GM10266 (cell line): ENCODE results near the gene ARID1B.

Experiments
- DNase-seq: peaks from one replicate; pipeline ENCODE4 v3.0.0; 2012; ENCODE audit errors: extremely low spot score
- TF ChIP-seq, protein P1 (sequence below): IDR thresholded peaks from 2 replicates; pipeline ENCODE4 v1.5.1; 2012; ENCODE audit warnings: mild to moderate bottlenecking, low read depth; ENCODE audit not compliant: control insufficient read depth, insufficient read depth; ENCODE audit errors: missing control alignments

The ARID1B gene

DNA sequence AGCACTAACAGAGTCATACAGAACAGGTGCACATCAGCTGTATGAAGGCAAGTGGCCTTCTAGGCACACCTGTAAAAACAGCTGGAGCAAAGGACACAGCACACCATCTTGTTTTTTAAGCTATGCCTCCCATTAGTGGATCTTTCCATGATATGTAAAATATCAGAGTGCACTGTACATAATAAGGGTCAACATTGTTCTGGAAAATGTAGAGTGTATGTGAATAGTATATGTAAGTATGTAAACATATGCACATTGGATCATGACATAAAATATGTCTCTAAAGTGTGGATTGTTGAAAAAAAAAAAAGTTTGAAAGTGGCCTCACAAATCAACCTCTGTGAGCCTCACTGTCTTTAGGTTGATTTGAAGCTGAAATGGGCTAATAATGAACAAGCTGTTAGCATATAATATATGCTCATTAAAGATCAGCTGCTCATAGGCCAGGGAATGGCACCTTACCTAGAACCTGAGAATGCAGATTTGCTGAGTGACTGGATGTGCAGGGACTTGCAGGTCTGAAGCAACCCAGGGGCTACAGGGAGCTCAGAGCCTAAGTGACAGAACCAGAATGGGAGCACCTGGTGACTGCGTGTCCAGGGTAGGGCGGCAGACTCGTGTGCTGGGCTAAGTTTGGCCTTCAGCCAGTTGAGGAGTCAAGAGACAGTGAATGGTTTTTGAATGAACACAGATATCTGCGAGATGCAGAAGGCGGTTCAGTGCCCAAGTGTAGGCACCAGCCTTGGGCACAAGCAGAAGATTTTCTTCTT lies 347.5 kb downstream of the ARID1B start:
- no peak for DNase-seq
- TF ChIP-seq, protein P1, sequence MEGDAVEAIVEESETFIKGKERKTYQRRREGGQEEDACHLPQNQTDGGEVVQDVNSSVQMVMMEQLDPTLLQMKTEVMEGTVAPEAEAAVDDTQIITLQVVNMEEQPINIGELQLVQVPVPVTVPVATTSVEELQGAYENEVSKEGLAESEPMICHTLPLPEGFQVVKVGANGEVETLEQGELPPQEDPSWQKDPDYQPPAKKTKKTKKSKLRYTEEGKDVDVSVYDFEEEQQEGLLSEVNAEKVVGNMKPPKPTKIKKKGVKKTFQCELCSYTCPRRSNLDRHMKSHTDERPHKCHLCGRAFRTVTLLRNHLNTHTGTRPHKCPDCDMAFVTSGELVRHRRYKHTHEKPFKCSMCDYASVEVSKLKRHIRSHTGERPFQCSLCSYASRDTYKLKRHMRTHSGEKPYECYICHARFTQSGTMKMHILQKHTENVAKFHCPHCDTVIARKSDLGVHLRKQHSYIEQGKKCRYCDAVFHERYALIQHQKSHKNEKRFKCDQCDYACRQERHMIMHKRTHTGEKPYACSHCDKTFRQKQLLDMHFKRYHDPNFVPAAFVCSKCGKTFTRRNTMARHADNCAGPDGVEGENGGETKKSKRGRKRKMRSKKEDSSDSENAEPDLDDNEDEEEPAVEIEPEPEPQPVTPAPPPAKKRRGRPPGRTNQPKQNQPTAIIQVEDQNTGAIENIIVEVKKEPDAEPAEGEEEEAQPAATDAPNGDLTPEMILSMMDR: no peak

DNA sequence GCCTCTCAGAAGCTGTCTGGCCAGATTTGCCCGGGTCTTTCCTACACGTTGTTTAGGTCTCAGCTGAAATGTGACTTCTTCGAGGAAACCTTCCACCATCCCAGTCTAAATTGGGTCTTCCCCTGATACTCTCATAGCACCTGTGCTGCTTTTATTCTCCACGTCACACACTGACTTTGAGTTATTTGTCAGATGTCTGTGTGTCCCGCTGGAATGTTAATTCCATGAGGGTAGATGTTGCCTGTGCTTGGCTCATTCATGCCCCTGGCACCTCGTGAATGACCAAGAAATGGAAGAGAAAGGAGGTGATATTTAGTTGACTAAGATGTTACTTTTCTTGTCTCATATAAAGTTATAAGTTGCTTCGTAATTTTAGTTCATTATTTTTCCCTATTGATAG lies 348.4 kb downstream of the ARID1B start:
- TF ChIP-seq, protein P1: no peak

DNA sequence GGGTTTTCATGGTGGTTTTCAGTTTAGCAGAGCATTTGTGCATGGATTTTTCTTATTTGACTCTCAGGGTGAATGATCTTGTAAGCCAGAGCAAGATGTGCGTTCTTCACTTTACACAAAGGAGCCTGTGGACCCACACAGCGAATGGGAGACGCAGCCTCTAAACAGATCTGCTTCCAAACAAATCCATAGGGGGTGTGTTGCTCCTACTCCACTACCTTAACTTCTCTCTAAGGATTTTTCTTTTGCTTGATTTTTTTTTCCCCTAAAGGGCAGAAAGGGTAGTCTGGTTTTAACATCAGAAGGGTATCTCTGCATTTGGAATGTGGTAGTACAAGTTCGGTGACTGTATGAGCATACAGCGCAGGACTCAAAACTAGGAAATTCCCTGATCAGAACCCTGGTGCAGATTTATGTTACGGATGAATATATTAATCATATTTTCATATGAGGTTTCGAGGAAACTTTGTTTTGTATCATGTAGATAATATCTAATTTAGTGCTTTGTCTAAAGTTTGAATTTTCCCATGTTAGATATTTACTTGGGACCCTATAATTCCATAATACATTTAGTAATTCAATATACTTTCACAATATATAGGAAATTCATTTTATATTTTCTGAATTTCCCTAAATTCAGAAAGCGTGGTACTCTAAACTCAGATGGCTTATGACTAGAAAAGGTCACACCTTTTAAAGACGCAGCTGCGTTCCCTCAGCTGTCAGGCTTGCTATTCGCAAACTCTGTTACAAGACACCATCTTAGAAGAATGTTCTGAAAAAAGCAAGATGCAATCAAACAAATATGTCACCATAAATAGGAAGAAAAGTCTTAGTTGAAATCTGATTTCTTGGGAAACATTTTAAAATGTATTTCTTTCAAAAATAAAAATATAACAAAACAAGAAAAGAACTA lies 349.3 kb downstream of the ARID1B start:
- no peak for DNase-seq
- TF ChIP-seq, protein P1: no peak

More for the DNA sequence above, 348.4 kb downstream of the ARID1B start:
- DNase-seq: no peak

DNA sequence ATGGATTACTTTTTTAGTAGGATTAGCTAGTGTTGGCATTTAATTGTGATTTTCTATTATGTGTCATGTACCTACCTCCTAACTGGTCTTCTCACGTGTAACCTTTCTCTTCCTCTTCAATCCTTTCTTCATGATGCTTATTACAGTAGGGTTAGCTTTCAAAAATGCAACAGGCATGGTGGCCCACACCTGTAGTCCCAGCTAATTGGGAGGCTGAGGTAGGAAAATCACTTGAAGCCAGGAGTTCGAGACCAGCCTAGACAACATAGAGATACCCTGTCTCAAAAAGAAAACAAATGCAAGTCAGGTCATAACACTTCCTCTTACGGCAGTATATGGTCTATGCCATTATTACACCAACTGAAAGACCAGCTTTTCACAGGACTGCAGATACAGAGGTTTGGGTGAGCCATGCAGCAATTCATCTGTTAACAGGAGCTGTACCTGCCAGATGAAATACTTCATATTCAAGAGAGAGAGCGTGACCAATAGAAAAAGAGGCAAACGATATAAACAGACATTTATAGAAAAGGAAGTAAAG lies 351.1 kb downstream of the ARID1B start:
- TF ChIP-seq, protein P1: no peak
- no peak for DNase-seq

DNA sequence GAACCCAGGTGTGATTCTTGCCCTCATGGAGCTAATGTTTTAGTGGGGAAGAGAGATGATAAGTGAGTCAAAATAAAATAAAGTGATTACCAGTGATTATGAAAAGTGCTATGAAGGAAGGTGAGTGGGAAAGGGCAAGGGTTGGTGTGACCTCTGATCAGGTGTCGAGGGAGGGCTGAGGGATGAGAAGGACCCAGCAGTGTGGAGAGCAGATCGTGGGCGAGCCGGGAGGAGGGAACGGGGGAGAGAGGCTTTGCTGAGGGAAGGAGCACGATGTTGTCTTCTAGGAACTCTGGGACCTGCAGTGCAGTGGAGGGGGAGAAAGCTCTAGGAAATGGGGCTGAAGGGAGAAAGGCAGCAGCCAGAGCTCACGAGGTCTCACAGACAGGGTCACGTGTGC lies 354.1 kb downstream of the ARID1B start:
- DNase-seq: no peak

DNA sequence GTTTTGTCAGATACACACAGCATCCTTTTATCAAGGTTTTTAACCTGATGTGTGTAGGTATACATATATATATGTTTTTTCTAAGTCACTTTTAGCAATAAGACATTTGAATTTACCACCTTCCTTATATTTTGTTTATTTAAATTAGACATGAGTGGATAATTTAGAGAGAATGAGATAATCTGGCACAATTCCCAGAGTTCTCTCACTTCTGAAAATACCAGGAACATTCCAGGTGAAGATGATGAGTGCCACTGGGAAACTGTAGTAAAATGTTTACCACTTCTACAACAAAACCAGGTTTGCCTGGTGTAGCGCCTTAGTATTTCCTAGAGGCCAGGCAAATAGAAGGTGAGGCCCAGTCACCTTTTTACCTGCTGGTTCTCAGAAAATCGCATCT lies 356.7 kb downstream of the ARID1B start:
- TF ChIP-seq, protein P1: no peak
- no peak for DNase-seq

More for the DNA sequence above, 354.1 kb downstream of the ARID1B start:
- TF ChIP-seq, protein P1: no peak

DNA sequence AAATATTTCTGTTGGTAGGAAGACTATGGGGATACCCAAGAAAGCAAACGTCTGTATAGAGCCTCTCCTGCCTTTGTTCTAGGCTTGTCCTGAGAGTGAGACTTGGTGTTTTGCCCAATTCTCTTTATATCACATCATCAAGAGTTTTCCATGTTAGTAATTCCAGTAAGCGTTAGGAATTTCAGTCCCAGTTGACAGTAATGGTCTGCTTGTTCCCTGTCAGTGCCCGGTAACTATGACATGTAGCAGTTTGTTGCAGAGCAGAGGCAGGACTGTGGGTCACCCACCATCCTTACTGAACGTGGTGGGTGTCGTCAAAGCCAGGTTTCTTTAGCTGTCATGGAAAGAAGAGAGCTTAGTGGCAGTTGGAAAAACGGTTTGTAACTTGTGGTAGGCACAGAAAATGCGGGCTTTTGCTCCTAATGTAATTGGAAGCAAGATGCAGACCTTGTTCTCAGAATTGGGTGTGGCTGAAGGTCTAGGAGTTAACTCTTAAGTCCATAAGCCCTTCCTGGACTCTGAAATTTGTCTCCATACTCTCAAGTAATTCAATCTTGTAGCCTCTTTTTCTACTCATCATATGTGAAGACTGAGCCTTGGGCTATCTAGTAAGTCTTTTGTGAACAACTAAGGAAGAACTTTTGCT lies 357.3 kb downstream of the ARID1B start:
- TF ChIP-seq, protein P1: no peak
- no peak for DNase-seq
